Measurements from ENCODE around the gene SUCLG1.

The SUCLG1 gene

GRCh38 chr2:84389794-84390193 lies 69.3 kb downstream of the SUCLG1 start:
- TF ChIP-seq CTCF (IDR thresholded peaks at IDR 0.05; ENCODE audit: control insufficient read depth, insufficient read depth, low read depth, low read length, missing control alignments) = no peak
- H3K4me3 ChIP-seq (ENCODE audit: control insufficient read depth, low read depth, low read length) = no peak overlapping the region
- no peak for DNase-seq (ENCODE audit: low read depth)

- no peak overlapping the region for H3K4me3 ChIP-seq (ENCODE audit: control insufficient read depth, low read depth, low read length)
- no peak for TF ChIP-seq CTCF (IDR thresholded peaks at IDR 0.05; ENCODE audit: control insufficient read depth, insufficient read depth, low read depth, low read length, missing control alignments)
- DNase-seq (ENCODE audit: low read depth) = no peak
Observed at GRCh38 chr2:84388921-84389490, 70.1 kb downstream of the SUCLG1 start.

- H3K4me3 ChIP-seq (ENCODE audit: control insufficient read depth, low read depth, low read length) = no peak overlapping the region
- DNase-seq (ENCODE audit: low read depth) = no peak
- TF ChIP-seq CTCF (IDR thresholded peaks at IDR 0.05; ENCODE audit: control insufficient read depth, insufficient read depth, low read depth, low read length, missing control alignments) = no peak
Observed at GRCh38 chr2:84388133-84388532, 70.9 kb downstream of the SUCLG1 start.

GRCh38 chr2:84386336-84387040 lies 72.6 kb downstream of the SUCLG1 start:
- no peak overlapping the region for H3K4me3 ChIP-seq (ENCODE audit: control insufficient read depth, low read depth, low read length)
- DNase-seq (ENCODE audit: low read depth) = no peak
- TF ChIP-seq CTCF (IDR thresholded peaks at IDR 0.05; ENCODE audit: control insufficient read depth, insufficient read depth, low read depth, low read length, missing control alignments) = no peak

- no peak overlapping the region for H3K4me3 ChIP-seq (ENCODE audit: control insufficient read depth, low read depth, low read length)
- no peak for TF ChIP-seq CTCF (IDR thresholded peaks at IDR 0.05; ENCODE audit: control insufficient read depth, insufficient read depth, low read depth, low read length, missing control alignments)
- DNase-seq (ENCODE audit: low read depth) = no peak
Observed at GRCh38 chr2:84383271-84383670, 75.8 kb downstream of the SUCLG1 start.

GRCh38 chr2:84380875-84381274 lies 78.2 kb downstream of the SUCLG1 start:
- no peak for DNase-seq (ENCODE audit: low read depth)
- no peak for TF ChIP-seq CTCF (IDR thresholded peaks at IDR 0.05; ENCODE audit: control insufficient read depth, insufficient read depth, low read depth, low read length, missing control alignments)

More at GRCh38 chr2:84380875-84381274, 78.2 kb downstream of the SUCLG1 start:
- H3K4me3 ChIP-seq (ENCODE audit: control insufficient read depth, low read depth, low read length) = no peak overlapping the region

Measured in AG09309 (cell line).